Fibroblast of the aortic adventitia (primary cell): ENCODE data around the gene HELT. TPM values are rescaled to one million over a fixed set of nuclear protein-coding genes. Genes with fewer than 3 reads are reported as not detected.
A peak's percentile ranks its signal among the peaks of the same experiment; 100 is the strongest.
"Not testable (repeated sequence)": the region's sequence is repeated elsewhere in the genome, so short reads cannot be mapped to it uniquely, and the experiment has no call there.

Experiments
- DNase-seq: peaks from one replicate; pipeline ENCODE4 v3.0.0-alpha.2; 2010; ENCODE audit warnings: low read depth
- H3K4me3 ChIP-seq: 2 replicates; pipeline ENCODE4 v1.5.1; 2011; ENCODE audit warnings: low read depth, mild to moderate bottlenecking, control low read depth, low read length, moderate library complexity
- total RNA-seq: library from RNA; depleted of rRNA; stranded (reverse); fragments of >200 nt; gene quantifications from 2 replicates; pipeline ENCODE4 v1.2.3, GENCODE V29; 2012; ENCODE audit warnings: low replicate concordance
- TF ChIP-seq, protein P1 (sequence below): IDR thresholded peaks from 2 replicates; pipeline ENCODE4 v1.5.1; 2011; ENCODE audit warnings: mild to moderate bottlenecking, low read length, control low read depth, inconsistent platforms; ENCODE audit not compliant: insufficient read depth

HELT gene
- total RNA-seq, 1 donor = not detected

DNA sequence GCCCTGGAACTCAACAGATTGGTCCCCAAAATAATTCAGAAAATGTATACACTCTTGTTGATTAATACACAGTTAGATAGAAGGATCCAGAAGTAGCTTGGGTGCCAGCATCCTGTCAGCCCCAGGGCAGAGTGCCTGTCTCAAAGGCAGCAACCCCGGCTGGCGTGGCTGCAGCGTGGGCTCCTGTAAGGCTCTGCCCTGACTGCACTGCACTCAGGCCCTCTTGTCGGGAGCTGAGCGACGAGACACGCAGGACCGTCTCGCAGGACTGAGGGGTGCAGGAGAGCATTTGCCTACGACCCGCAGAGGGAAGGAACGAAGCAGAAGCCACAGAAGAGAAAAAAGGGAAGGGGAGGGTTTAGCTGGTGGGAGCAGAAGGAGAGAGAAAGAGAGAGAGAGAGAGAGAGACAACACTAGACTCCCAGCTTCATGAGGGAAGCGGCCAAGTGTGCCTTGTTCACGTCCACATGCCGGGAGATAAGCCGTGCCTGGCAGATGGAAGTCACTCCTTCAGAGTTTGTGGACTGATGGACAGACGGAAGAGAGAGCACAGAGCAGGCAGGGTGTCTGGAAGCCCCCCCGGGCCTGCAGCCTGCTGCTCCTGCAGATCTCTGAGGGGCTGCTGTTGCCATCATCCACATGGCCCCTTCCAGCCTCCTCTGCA is 38.7 kb upstream of the HELT start:
- H3K4me3 ChIP-seq = no peak overlapping the region
- DNase-seq = no peak
- TF ChIP-seq, protein P1, sequence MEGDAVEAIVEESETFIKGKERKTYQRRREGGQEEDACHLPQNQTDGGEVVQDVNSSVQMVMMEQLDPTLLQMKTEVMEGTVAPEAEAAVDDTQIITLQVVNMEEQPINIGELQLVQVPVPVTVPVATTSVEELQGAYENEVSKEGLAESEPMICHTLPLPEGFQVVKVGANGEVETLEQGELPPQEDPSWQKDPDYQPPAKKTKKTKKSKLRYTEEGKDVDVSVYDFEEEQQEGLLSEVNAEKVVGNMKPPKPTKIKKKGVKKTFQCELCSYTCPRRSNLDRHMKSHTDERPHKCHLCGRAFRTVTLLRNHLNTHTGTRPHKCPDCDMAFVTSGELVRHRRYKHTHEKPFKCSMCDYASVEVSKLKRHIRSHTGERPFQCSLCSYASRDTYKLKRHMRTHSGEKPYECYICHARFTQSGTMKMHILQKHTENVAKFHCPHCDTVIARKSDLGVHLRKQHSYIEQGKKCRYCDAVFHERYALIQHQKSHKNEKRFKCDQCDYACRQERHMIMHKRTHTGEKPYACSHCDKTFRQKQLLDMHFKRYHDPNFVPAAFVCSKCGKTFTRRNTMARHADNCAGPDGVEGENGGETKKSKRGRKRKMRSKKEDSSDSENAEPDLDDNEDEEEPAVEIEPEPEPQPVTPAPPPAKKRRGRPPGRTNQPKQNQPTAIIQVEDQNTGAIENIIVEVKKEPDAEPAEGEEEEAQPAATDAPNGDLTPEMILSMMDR = no peak

DNA sequence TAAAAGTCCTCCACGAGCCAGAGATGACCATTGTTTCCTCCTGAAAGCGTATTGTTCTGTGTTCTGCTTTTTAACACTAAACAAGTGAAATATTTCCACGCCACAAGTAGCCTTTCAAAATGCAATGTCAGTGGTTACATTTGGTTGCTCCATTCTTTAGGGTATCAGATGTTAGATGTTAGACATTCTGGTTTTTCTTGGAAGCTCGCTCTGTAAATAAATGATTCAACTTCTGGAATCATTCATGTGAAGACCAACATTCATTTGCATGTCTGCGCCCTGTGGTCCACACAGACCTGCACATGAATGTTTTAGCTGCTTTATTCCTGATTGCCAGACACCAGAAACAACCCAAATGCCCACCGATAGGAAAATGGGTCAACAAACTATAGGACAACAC is 38.0 kb upstream of the HELT start:
- DNase-seq = no peak
- no peak overlapping the region for H3K4me3 ChIP-seq
- TF ChIP-seq, protein P1 = no peak

DNA sequence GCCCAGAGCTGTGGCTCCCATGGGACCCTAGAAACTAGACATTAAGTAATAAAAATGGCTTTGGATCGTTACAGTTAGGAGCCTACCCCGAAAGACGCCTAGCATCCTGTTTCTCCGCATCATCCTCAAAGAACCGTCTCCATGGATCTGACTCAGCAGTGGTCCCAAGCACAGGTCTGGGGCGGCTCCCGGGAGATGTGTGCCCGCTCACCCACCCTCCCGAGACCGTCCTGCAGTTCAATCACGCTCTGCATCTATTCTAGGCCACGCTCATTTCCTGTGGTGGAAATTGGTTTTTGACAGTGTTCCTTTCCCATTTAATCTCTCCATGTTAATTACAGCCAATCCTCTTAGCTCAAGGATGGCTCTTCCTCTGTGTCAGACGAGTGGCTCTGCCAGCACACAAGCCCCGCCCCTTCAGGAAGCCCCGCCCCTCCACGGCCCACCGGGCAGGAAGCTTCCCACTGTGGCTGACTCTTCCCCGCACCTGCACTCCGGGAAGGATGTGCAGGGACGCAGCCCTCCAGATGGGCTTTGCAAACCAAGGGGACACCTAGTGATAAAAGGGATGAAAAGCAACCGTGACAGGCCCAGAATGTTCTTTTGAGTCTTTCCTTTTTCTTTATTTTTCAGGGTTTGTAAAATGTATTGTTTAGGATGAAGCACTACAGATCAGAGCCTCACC is 34.5 kb upstream of the HELT start:
- TF ChIP-seq, protein P1 = peak; percentile 54
- peak; percentile 43 for DNase-seq

DNA sequence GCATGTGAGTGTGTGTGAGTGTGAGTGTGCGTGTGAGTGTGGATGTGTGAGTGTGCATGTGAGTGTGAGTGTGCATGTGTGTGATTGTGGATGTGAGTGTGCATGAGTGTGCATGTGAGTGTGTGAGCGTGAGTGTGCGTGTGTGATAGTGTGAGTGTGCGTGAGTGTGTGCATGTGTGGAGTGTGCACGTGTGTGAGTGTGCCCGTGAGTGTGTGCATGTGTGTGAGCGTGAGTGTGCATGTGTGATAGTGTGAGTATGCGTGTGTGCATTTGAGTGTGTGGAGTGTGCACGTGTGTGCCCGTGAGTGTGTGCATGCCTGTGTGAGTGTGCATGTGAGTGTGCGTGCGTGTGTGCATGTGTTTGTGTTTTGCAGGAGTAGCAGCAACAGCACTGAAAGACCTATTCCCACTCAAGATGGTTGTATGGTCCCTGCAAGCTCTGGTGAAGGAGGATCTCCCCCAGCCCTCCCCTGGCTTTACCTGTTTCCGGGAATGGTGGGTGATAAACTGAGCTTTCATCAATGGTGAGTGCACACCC is 30.7 kb upstream of the HELT start:
- H3K4me3 ChIP-seq = no peak overlapping the region
- DNase-seq = no peak
- TF ChIP-seq, protein P1 = no peak

More for the DNA sequence above, 34.5 kb upstream of the HELT start:
- no peak overlapping the region for H3K4me3 ChIP-seq

DNA sequence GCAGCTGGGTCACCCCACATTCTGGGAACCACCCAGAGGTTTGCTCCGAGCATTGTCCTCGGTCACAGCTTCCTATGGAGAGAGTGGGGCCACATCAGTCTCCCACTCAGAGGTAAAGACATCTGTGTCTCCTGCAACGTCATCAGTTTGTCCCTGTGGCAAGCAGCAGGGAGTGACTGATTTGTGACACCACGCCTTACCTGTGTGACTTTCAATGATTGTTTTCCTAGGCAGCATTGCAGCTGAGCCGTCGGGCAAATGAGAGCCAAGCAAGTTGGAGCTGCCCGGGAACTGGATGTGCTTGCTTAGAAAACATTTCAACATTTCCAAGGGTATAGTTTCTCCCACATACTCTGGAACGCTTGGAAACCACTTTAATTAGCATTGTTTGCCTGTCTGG is 29.7 kb upstream of the HELT start:
- TF ChIP-seq, protein P1 = no peak
- no peak overlapping the region for H3K4me3 ChIP-seq
- DNase-seq = no peak

DNA sequence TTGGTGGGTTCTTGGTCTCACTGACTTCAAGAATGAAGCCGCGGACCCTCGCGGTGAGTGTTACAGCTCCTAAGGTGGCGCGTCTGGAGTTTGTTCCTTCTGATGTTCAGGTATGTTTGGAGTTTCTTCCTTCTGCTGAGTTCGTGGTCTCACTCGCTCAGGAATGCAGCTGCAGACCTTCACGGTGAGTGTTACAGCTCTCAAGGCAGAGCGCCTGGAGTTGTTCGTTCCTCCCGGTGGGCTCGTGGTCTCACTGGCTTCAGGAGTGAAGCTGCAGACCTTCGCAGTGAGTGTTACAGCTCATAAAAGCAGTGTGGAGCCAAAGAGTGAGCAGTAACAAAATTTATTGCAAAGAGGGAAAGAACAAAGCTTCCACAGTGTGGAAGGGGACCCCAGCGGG is 29.0 kb upstream of the HELT start:
- not testable (repeated sequence) for H3K4me3 ChIP-seq, DNase-seq

DNA sequence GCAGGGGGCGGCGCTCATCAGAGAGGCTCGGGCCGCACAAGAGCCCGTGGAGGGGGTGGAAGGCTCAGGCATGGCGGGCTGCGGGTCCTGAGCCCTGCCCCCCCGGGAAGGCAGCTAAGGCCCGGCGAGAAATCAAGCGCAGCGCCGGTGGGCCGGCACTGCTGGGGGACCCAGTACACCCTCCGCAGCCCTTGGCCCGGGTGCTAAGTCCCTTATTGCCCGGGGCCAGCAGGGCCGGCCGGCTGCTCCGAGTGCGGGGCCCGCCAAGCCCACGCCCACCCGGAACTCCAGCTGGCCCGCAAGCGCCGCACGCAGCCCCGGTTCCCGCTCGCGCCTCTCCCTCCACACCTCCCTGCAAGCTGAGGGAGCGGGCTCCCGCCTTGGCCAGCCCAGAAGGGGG is 28.2 kb upstream of the HELT start:
- not testable (repeated sequence) for H3K4me3 ChIP-seq, DNase-seq
